AG04449 (cell line): ENCODE measurements around the gene BHLHA15.

Experiments used
- CTCF ChIA-PET: fragments of 350-600 bp; formaldehyde crosslinking; extraction: SDS; loops from one replicate; lab custom pipeline; 2021; ENCODE audit warnings: antibody characterized with exemption; lab: Yijun Ruan, JAX
- POLR2A ChIA-PET: fragments of 400-600, 350-600 bp; formaldehyde crosslinking; extraction: SDS; loops from one replicate; lab custom pipeline; 2020; ENCODE audit warnings: antibody characterized with exemption, inconsistent platforms; lab: Yijun Ruan, JAX
- DNase-seq: peaks from one replicate; pipeline ENCODE4 v3.0.0-alpha.2; 2010; ENCODE audit warnings: low read depth, low spot score
- H3K4me3 ChIP-seq: 2 replicates; pipeline ENCODE4 v1.5.1; 2011; ENCODE audit warnings: low read depth, mild to moderate bottlenecking, control low read depth, low read length
- CTCF ChIP-seq: IDR thresholded peaks from one replicate; pipeline ENCODE4 v1.5.1; 2011; ENCODE audit warnings: mild to moderate bottlenecking, moderate library complexity, low read length, control low read depth, inconsistent platforms; ENCODE audit not compliant: insufficient read depth; ENCODE audit errors: missing control alignments

The BHLHA15 gene

GRCh38 chr7:98174334-98175259 is 36.6 kb upstream of the BHLHA15 start:
- POLR2A ChIA-PET = no interaction called here
- CTCF ChIA-PET = interaction anchor here (0.6 to 16.2 kb wide), 4 partner anchors 7 to 155 kb away, joined by 3 to 544 read pairs (median 54); partner anchors contain the start of gene LMTK2
- H3K4me3 ChIP-seq = no peak overlapping the region
- no peak for DNase-seq
- no peak for TF ChIP-seq CTCF

DNA sequence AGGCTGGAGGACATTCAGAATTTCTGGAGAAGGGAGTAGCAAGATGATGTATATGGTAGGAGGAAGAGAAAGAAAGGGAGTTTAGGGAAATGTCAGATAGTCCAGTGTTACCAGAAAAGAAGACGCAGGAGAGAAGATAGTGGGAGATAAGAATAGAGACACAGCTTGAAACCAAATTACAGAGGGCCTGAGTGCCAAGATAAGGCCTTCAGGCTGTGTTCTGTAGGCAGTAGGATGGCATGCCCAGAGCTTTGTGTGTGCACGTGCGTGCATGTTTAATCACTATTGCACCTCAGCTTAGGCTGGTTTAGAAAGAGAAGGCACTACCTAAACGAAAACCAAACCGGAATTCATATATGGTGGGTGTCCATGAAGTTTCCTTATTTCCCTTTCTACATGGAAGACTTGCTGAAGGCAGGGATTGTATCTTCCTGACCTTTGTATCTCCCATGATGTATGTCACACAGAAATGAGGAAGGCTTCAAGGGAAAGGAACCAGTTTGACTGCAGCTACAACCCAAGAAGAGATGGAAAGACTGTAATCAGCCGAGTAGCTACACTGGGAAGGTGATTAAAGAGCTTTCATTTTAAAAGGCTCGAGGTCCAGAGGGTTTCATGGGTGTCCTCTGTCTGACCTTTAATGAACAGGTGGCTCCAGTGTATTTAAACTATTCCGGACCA is 35.8 kb upstream of the BHLHA15 start:
- no peak for DNase-seq
- no peak for TF ChIP-seq CTCF
- CTCF ChIA-PET = interaction anchor here (0.8 to 16.2 kb wide), 3 partner anchors 8 to 156 kb away, joined by 4 to 544 read pairs (median 103); no protein-coding TSS in a partner anchor
- H3K4me3 ChIP-seq = no peak overlapping the region
- POLR2A ChIA-PET = no interaction called here

DNA sequence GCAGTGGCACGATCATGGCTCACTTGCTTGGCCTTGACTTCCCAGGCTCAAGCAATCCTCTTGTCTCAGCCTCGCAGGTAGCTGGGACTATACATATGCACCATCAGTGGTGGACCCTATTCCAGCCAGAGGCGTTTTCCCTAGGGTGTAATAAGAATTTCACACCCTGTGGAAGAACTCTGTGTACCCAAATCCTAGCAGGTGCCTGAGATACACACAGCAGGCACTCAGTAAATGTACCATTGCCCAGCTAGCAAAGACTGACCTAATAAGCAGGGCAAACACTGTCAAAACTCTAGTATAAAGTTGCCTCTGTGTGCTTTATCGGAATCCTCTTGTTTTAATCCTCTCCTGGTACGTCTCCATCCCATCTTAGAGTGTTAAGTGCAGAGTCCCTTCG is 33.7 kb upstream of the BHLHA15 start:
- POLR2A ChIA-PET = no interaction called here
- no peak overlapping the region for H3K4me3 ChIP-seq
- TF ChIP-seq CTCF = no peak
- CTCF ChIA-PET = interaction anchor here (8.8 kb wide), 1 partner anchor 10 kb away, joined by 103 read pairs; no protein-coding TSS in a partner anchor
- DNase-seq = no peak

DNA sequence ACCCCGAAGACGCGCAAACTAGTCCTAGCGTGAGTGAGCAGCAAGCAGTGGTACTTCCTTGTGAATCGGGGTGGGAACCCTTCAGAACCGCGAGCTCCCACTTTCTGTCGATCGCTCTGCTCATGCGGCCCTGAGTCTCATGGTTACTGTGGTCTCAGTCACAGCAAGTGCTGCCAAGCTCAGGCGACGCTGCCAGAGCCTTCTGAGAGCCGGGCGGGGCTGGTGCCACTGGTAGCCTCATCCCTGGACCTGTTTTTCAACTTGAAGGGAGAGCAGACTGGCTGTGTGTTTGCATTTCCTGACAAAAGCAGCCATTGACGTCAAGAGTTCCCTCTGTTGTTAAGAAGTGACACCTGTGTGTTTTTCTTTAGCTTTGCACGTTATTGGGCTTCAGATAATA is 32.9 kb upstream of the BHLHA15 start:
- no peak for TF ChIP-seq CTCF
- CTCF ChIA-PET = interaction anchor here (1.8 to 8.8 kb wide), 2 partner anchors 11 to 157 kb away, joined by 8 to 103 read pairs; no protein-coding TSS in a partner anchor
- DNase-seq = no peak
- POLR2A ChIA-PET = no interaction called here
- H3K4me3 ChIP-seq = no peak overlapping the region

GRCh38 chr7:98178762-98179490 is 32.3 kb upstream of the BHLHA15 start:
- H3K4me3 ChIP-seq = no peak overlapping the region
- no peak for DNase-seq
- CTCF ChIA-PET = interaction anchor here (1.8 to 8.8 kb wide), 2 partner anchors 12 to 158 kb away, joined by 8 to 103 read pairs; no protein-coding TSS in a partner anchor
- POLR2A ChIA-PET = no interaction called here
- no peak for TF ChIP-seq CTCF
